Measurements from ENCODE around the gene NQO2. TPM values are rescaled to one million over a fixed set of nuclear protein-coding genes. Genes with fewer than 3 reads are reported as not detected.

The NQO2 gene
- total RNA-seq, 1 experiment from 2014 or later: 105 TPM

- Mint-ChIP-seq H3K4me3 (no peak overlapping the region), H3K36me3 (ENCODE audit: insufficient read depth in 1 of 3, low read depth in 3 of 3) (no peaks in the 10 kb centered on the region; a peak in 1 of 7 replicates), H3K27me3 (ENCODE audit: low read depth) (no peaks in the 10 kb centered on the region), H3K9me3 (no peaks in the 10 kb centered on the region), H3K27ac (no peak overlapping the region), H3K4me1 (peaks cover 53 to 62% of the 10 kb centered on the region in 2 experiments)
- Histone ChIP-seq H3K27ac (ENCODE audit: insufficient read length, low read depth, low read length) (no peak overlapping the region), H2AK5ac (ENCODE audit: insufficient read length, low read length) (no peak overlapping the region), H3K9me3 (ENCODE audit: control insufficient read depth, low read depth, low read length) (no peaks in the 10 kb centered on the region), H3K14ac (ENCODE audit: insufficient read depth, low read length) (no peak overlapping the region), H3K4me1 (ENCODE audit: insufficient read depth, low read length) (peaks cover 14% of the 10 kb centered on the region; the same call in 1 of the 2 replicates), H3K23ac (ENCODE audit: insufficient read length, low read depth, low read length) (no peak overlapping the region), H2BK15ac (ENCODE audit: low read depth, low read length) (no peak overlapping the region), H3K18ac (ENCODE audit: insufficient read length, low read depth, low read length) (no peak overlapping the region), H3K9ac (ENCODE audit: extremely low read depth, insufficient read length, low read length) (no peak overlapping the region), H2BK5ac (ENCODE audit: insufficient read length, low read length) (no peak overlapping the region), H3K79me2 (ENCODE audit: insufficient read depth, low read length) (no peaks in the 10 kb centered on the region), H3K4me2 (ENCODE audit: insufficient read depth, insufficient read length, low read length) (no peak overlapping the region), H3K56ac (ENCODE audit: insufficient read length, low read depth, low read length) (no peak overlapping the region), H3K79me1 (ENCODE audit: insufficient read depth, low read depth, low read length, poor library complexity, severe bottlenecking) (no peaks in the 10 kb centered on the region), H4K91ac (ENCODE audit: insufficient read length, low read depth, low read length) (no peak overlapping the region), H2BK12ac (ENCODE audit: insufficient read length, low read depth, low read length) (no peak overlapping the region), H3K4ac (ENCODE audit: low read depth, low read length) (no peak overlapping the region), H4K20me1 (ENCODE audit: control insufficient read depth, insufficient read depth, insufficient read length) (no peaks in the 10 kb centered on the region), H3K27me3 (ENCODE audit: insufficient read depth, low read length) (no peaks in the 10 kb centered on the region), H2BK120ac (ENCODE audit: low read depth, low read length, poor library complexity, severe bottlenecking) (no peak overlapping the region), H4K5ac (ENCODE audit: insufficient read length, low read depth, low read length) (no peak overlapping the region), H2AFZ (ENCODE audit: low read length) (no peak overlapping the region), H2BK20ac (ENCODE audit: low read depth, low read length, poor library complexity, severe bottlenecking) (no peak overlapping the region), H3T11ph (ENCODE audit: low read length) (no peak overlapping the region), H4K8ac (replicated peaks; ENCODE audit: insufficient read length, low read depth, low read length) (no peak overlapping the region), H3K23me2 (ENCODE audit: insufficient read length, low read depth, low read length, poor library complexity, severe bottlenecking) (no peaks in the 10 kb centered on the region)
- no CpG with 5 or more reads among the region's 7 CpGs for WGBS (ENCODE audit: extremely low coverage, insufficient read length, low lambda C conversion rate)
- no peak for TF ChIP-seq CTCF (conservative IDR thresholded peaks at IDR 0.05)
- no peak for DNase-seq
Measured at GRCh38 chr6:2961506-2961905, 38.2 kb upstream of the NQO2 start.

All from H9 (cell line).